Coronary artery (tissue), 2 donors: ENCODE results near the gene PHTF2.

Experiments
- DNase-seq: peaks from one replicate; pipeline ENCODE4 v3.0.0-alpha.2; 2017; ENCODE audit warnings: low spot score
- H3K27ac ChIP-seq, 2 donors: fragments of 200-600 bp; sonication (generic); one replicate each; pipeline ENCODE4 v1.5.1; 2016 to 2019
- H3K4me3 ChIP-seq: fragments of 200-600 bp; sonication (generic); 2 replicates; pipeline ENCODE4 v1.5.1; 2016; ENCODE audit warnings: mild to moderate bottlenecking, moderate library complexity
- TF ChIP-seq, protein P1 (sequence below): fragments of 200-600 bp; sonication (generic); IDR thresholded peaks from one replicate; pipeline ENCODE4 v1.5.1; 2019; ENCODE audit warnings: antibody characterized with exemption

PHTF2 gene

DNA sequence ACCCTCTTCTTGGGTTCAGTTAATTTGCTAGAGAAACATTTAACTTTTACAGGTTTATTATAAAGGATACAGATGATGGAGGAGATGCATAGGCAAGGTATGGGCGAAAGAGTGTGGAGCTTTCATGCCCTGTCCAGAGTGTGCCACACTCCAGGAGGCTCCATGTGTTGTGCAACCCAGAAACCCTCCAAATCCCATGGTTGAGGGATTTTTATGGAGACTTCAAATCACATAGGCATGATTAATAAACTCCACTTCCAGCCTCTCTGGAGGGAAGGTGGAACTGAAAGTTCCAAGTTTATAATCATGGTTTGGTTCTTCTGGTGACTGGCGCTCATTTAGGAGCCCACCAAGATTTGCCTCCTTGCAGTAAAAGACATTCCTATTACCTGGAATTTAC is 159.9 kb downstream of the PHTF2 start:
- no peak overlapping the region for H3K4me3 ChIP-seq
- TF ChIP-seq, protein P1, sequence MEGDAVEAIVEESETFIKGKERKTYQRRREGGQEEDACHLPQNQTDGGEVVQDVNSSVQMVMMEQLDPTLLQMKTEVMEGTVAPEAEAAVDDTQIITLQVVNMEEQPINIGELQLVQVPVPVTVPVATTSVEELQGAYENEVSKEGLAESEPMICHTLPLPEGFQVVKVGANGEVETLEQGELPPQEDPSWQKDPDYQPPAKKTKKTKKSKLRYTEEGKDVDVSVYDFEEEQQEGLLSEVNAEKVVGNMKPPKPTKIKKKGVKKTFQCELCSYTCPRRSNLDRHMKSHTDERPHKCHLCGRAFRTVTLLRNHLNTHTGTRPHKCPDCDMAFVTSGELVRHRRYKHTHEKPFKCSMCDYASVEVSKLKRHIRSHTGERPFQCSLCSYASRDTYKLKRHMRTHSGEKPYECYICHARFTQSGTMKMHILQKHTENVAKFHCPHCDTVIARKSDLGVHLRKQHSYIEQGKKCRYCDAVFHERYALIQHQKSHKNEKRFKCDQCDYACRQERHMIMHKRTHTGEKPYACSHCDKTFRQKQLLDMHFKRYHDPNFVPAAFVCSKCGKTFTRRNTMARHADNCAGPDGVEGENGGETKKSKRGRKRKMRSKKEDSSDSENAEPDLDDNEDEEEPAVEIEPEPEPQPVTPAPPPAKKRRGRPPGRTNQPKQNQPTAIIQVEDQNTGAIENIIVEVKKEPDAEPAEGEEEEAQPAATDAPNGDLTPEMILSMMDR = no peak
- DNase-seq = no peak
- H3K27ac ChIP-seq = no peak overlapping the region

DNA sequence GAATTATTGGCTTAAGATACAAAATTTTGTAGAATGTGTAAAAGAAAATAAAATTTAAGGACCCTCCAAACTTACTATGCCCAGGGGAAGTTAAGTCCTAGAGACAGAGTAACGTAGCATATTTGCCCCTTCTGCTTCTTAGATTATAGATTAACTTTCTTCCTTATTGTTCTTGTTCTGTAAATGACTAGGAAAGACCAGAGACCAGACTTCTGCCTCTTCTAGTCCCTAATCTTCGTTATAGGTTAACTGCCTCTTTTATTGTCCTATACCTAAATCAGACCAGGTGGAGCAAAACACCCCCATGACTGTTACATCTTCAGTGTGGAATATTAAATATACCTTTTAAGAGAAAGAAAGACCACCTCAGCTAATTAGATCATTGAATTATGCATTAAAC is 160.5 kb downstream of the PHTF2 start:
- TF ChIP-seq, protein P1 = no peak
- Histone ChIP-seq H3K27ac (no peak overlapping the region), H3K4me3 (no peak overlapping the region)
- no peak for DNase-seq

DNA sequence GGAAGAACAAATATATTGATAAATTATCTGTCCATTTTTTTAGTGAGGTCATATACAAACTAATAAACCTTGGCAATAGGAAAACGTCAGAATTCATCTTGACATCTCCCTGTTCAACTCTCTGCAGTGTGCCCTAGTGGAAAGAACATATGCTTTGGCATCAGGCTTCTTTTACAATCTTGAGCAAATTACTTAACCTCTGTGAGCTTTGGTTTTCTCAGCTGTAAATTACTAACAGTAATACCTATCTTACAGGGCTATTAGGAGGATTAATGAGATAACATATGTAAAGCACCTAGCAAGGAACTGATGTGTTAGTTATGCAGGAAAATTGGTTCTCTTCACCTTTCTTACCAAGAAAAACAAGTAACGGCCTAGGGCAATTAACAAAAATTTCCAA is 161.8 kb downstream of the PHTF2 start:
- Histone ChIP-seq H3K27ac (no peak overlapping the region), H3K4me3 (no peak overlapping the region)
- DNase-seq = no peak
- TF ChIP-seq, protein P1 = no peak

DNA sequence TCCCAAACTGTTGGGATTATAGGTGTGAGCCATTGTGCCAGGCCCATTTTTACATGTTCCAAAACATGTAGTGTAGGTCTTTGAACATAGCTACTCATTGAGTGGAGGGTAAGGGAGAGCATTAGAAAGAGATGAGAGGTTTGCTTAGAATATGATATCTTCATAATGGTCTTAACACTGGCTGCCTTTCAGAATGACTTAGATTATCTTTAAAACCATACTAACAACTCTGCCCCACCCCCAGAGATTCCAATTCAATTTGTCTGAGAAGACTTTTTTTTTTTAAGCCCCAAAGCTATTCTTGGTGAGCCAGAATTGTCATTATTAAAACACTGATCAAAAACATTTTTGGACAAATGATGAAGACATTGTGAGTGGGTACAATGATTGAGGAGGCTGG is 168.9 kb downstream of the PHTF2 start:
- no peak for DNase-seq
- no peak overlapping the region for H3K4me3 ChIP-seq
- TF ChIP-seq, protein P1 = no peak
- H3K27ac ChIP-seq = no peak overlapping the region

DNA sequence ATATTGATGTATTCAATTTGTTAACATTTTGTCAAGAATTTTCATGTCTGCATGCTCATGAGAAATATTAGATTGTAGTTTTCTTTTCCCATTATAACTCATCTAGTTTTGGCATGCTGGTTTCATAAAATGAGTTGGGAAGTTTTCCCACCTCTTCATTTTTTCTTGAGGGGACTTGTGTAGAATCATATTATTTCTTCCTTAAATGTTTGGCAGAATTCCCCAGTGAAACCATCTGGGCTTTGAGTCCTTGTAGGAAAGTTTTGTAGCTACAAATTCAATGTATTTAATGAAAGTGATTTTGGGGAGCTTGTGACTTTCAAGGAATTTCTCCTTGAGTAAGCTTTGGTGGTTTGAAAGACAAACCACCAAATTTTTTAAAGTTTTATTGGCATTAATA is 173.2 kb downstream of the PHTF2 start:
- no peak overlapping the region for H3K27ac ChIP-seq
- no peak for DNase-seq
- TF ChIP-seq, protein P1 = no peak
- no peak overlapping the region for H3K4me3 ChIP-seq

DNA sequence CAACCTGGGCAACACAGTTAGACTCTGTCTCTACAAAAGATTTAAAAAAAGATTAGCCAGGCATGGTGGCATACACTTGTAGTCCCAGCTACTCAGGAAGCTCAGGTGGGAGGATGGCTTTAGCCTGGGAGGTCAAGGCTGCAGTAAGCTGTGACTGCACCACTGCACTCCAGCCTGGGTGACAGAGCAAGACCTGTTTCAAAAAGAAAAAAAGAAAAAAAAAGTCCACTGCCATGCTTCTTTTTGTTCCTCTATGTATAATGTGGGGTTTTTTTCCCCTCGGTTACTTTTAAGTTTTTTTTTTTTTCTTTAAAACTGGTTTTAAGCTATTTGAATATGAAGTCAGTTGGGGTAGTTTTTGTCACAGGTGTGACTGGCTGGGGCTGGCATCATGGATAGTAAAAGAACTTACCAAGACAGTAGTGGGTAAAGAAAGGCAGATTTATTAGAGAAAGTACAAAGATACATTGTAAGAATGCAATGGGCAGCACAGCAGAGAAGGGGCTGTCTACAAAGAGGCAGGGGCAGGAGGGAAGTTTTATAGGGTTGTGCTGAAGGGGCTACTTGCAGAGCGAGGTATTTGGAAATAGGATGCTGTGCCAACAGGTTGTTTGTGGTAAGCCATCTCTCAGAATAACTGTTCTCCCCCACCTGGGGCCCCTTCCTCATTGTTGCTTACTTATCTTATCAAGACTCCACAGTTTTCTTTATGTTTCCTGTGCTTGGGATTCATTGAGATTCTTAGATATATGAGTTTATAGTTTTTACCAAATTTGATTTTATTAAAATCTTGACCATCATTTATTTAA is 177.3 kb downstream of the PHTF2 start:
- TF ChIP-seq, protein P1 = no peak
- no peak for DNase-seq
- Histone ChIP-seq H3K27ac (no peak overlapping the region), H3K4me3 (no peak overlapping the region)

DNA sequence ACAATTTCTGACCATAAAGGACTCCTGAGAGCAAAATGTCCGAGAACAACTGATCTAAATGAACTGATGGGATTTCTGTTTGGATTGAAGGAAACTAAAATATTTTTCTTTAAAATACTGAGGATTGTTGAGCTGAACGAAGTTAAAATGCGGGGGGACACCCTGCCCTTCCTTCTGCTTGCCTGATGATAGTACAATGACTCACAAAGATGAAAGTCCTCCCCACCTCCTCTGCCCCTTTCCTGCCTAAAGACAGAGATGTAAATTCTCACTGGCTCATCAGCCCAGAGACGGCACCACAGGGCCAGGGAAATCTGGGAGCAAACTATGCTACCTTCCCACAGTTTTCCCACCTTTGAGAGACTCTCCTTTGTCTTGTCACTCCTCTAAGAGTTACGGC is 180.6 kb downstream of the PHTF2 start:
- TF ChIP-seq, protein P1 = no peak

More for the DNA sequence above, 180.6 kb downstream of the PHTF2 start:
- no peak overlapping the region for H3K4me3 ChIP-seq
- no peak for DNase-seq
- H3K27ac ChIP-seq = no peak overlapping the region
